ENCODE measurements around the gene ESRRA. TPM values are rescaled to one million over a fixed set of nuclear protein-coding genes. Genes with fewer than 3 reads are reported as not detected.
A peak's percentile ranks its signal among the peaks of the same experiment; 100 is the strongest.

Gene ESRRA
- total and polyA plus RNA-seq, 2 of the 13 experiments (the other 11 are each of a cell fraction or from before 2014, with no cell fraction given), result 18.1 to 36.3 TPM

- TF ChIP-seq ZNF512B (CRISPR knock-in tag; IDR thresholded peaks at IDR 0.05; ENCODE audit: borderline replicate concordance) (no peak), SCMH1 (CRISPR knock-in tag; IDR thresholded peaks at IDR 0.05; ENCODE audit: borderline replicate concordance) (no peak), SSRP1 (CRISPR knock-in tag; IDR thresholded peaks at IDR 0.05) (no peak), ZBTB34 (CRISPR knock-in tag; IDR thresholded peaks at IDR 0.05) (no peak), RBM22 (optimal IDR thresholded peaks at IDR 0.05; ENCODE audit: low read length) (no peak), NFE2L1 (CRISPR knock-in tag; IDR thresholded peaks at IDR 0.05; ENCODE audit: borderline replicate concordance) (no peak), MEIS2 (CRISPR knock-in tag; IDR thresholded peaks at IDR 0.05) (no peak), RORA (CRISPR knock-in tag; IDR thresholded peaks at IDR 0.05) (no peak), TCF12 (IDR thresholded peaks at IDR 0.05) (no peak), TCF12 (CRISPR knock-in tag; IDR thresholded peaks at IDR 0.05) (peak; percentile 13; the same call in 1 of the 2 replicates), ZNF563 (CRISPR knock-in tag; IDR thresholded peaks at IDR 0.05) (peak; percentile 74), SP5 (CRISPR knock-in tag; IDR thresholded peaks at IDR 0.05; ENCODE audit: borderline replicate concordance, low read depth) (peak; percentile 28; the same call in 1 of the 2 replicates), ZSCAN31 (CRISPR knock-in tag; IDR thresholded peaks at IDR 0.05; ENCODE audit: low read depth) (peak; percentile 64; the same call in 1 of the 2 replicates), ZNF263 (CRISPR knock-in tag; IDR thresholded peaks at IDR 0.05) (no peak; the same call in 1 of the 2 replicates), ZNF615 (CRISPR knock-in tag; IDR thresholded peaks at IDR 0.05; ENCODE audit: borderline replicate concordance) (no peak), U2AF2 (IDR thresholded peaks at IDR 0.05; ENCODE audit: low read depth, low read length) (peak; percentile 100), PHF20 (CRISPR knock-in tag; IDR thresholded peaks at IDR 0.05) (no peak), NFRKB (IDR thresholded peaks at IDR 0.05) (no peak), ZBED4 (CRISPR knock-in tag; IDR thresholded peaks at IDR 0.05; ENCODE audit: borderline replicate concordance) (peak; percentile 27; the same call in 1 of the 2 replicates), LBX2 (CRISPR knock-in tag; IDR thresholded peaks at IDR 0.05; ENCODE audit: borderline replicate concordance) (no peak), EEA1 (CRISPR knock-in tag; IDR thresholded peaks at IDR 0.05; ENCODE audit: borderline replicate concordance) (no peak)
These were observed 20.1 kb upstream of the ESRRA start, which contains the start of gene GPR137 (continued) for GRCh38 chr11:64284962-64285884.
